IMR-90 (cell line): ENCODE measurements around the gene ABCB1. TPM values are rescaled to one million over a fixed set of nuclear protein-coding genes. Genes with fewer than 3 reads are reported as not detected.

Experiments used
- ATAC-seq: fragments of 200-7000 bp; cut with Tn5 transposase; 2 replicates; pipeline ENCODE4 v1.9.1; 2020; ENCODE audit warnings: low read depth, mild to moderate bottlenecking, moderate library complexity
- BruUV-seq: library from RNA; stranded (reverse); fragments of 400-500 nt; replicated peaks from 2 replicates; lab custom pipeline; 2021; lab: Mats Ljungman, UMichigan
- CTCF ChIA-PET: fragments of 300-600 bp; formaldehyde crosslinking; extraction: SDS; loops from one replicate; lab custom pipeline; 2021; ENCODE audit warnings: antibody characterized with exemption; lab: Yijun Ruan, JAX
- POLR2A ChIA-PET: fragments of 300-600 bp; sonication (Branson Sonifier 250); formaldehyde crosslinking; loops from one replicate; lab custom pipeline; 2022; ENCODE audit warnings: antibody characterized with exemption; ENCODE audit not compliant: unreplicated experiment; lab: Charles Lee
- DNase-seq: peaks from one replicate; pipeline ENCODE4 v3.0.0; 2013
- H2AFZ ChIP-seq: replicated peaks from 2 replicates; pipeline ENCODE3; 2013; ENCODE audit warnings: low read length, mild to moderate bottlenecking; ENCODE audit not compliant: poor library complexity
- H2AK5ac ChIP-seq: 2 replicates; pipeline ENCODE4 v1.6.1; 2013; ENCODE audit warnings: low read depth, low read length, inconsistent platforms
- H2AK9ac ChIP-seq: replicated peaks from 2 replicates; pipeline ENCODE3; 2013; ENCODE audit warnings: mild to moderate bottlenecking, low read depth, low read length, moderate library complexity; ENCODE audit not compliant: poor library complexity
- H2BK120ac ChIP-seq: 2 replicates; pipeline ENCODE4 v1.6.1; 2013; ENCODE audit warnings: low read depth, low read length, inconsistent platforms
- H2BK15ac ChIP-seq: 3 replicates; pipeline ENCODE4 v1.6.1; 2013; ENCODE audit warnings: low read depth, low read length, inconsistent platforms
- H2BK20ac ChIP-seq: 2 replicates; pipeline ENCODE4 v1.6.1; 2013; ENCODE audit warnings: low read depth, mild to moderate bottlenecking, inconsistent platforms, low read length, moderate library complexity
- H2BK5ac ChIP-seq: 2 replicates; pipeline ENCODE4 v1.6.1; 2013; ENCODE audit warnings: mild to moderate bottlenecking, low read depth, low read length, inconsistent platforms; ENCODE audit not compliant: poor library complexity, severe bottlenecking
- H3K14ac ChIP-seq: replicated peaks from 2 replicates; pipeline ENCODE4 v1.6.1; 2013; ENCODE audit warnings: low read depth, low read length, inconsistent platforms
- H3K18ac ChIP-seq: 2 replicates; pipeline ENCODE4 v1.6.1; 2013; ENCODE audit warnings: low read depth, low read length, control low read depth
- H3K23ac ChIP-seq: 2 replicates; pipeline ENCODE4 v1.6.1; 2013; ENCODE audit warnings: low read depth, low read length, inconsistent platforms
- H3K27ac ChIP-seq: 2 replicates; pipeline ENCODE4 v1.5.1; 2013; ENCODE audit warnings: mild to moderate bottlenecking, control low read depth, low read length; ENCODE audit not compliant: insufficient read depth
- H3K27me3 ChIP-seq: 2 replicates; pipeline ENCODE4 v1.6.1; 2013; ENCODE audit warnings: low read length; ENCODE audit not compliant: control insufficient read depth, insufficient read depth
- H3K36me3 ChIP-seq: 2 replicates; pipeline ENCODE4 v1.6.1; 2013; ENCODE audit warnings: low read length, mixed read lengths; ENCODE audit not compliant: control insufficient read depth, insufficient read depth
- H3K4ac ChIP-seq: 2 replicates; pipeline ENCODE4 v1.6.1; 2013; ENCODE audit warnings: low read depth, low read length, inconsistent platforms
- H3K4me1 ChIP-seq: 2 replicates; pipeline ENCODE4 v1.6.1; 2013; ENCODE audit warnings: low read length, mixed read lengths; ENCODE audit not compliant: control insufficient read depth, insufficient read depth
- H3K4me2 ChIP-seq: 2 replicates; pipeline ENCODE4 v1.6.1; 2013; ENCODE audit warnings: low read depth, mild to moderate bottlenecking, control low read depth, low read length, moderate library complexity
- H3K4me3 ChIP-seq: 2 replicates; pipeline ENCODE4 v1.5.1; 2013; ENCODE audit warnings: low read depth, mild to moderate bottlenecking, control low read depth, low read length, moderate library complexity; ENCODE audit not compliant: insufficient read depth
- H3K56ac ChIP-seq: 2 replicates; pipeline ENCODE4 v1.6.1; 2013; ENCODE audit warnings: low read length, inconsistent platforms; ENCODE audit not compliant: insufficient read depth; ENCODE audit errors: extremely low read depth
- H3K79me1 ChIP-seq, 2 experiments: 2 replicates each; pipeline ENCODE4 v1.6.1; 2013; ENCODE audit warnings: low read length in 2 of 2, inconsistent platforms in 1 of 2, low read depth in 1 of 2
- H3K9ac ChIP-seq: 2 replicates; pipeline ENCODE4 v1.6.1; 2013; ENCODE audit warnings: low read depth, low read length, control low read depth
- H3K9me1 ChIP-seq: 2 replicates; pipeline ENCODE4 v1.6.1; 2013; ENCODE audit warnings: low read length, inconsistent platforms; ENCODE audit not compliant: insufficient read depth
- H3K9me3 ChIP-seq: 2 replicates; pipeline ENCODE4 v1.6.1; 2013; ENCODE audit warnings: low read length; ENCODE audit not compliant: control insufficient read depth, insufficient read depth
- H4K20me1 ChIP-seq: 2 replicates; pipeline ENCODE4 v1.6.1; 2013; ENCODE audit warnings: low read length, inconsistent platforms; ENCODE audit not compliant: insufficient read depth
- H4K5ac ChIP-seq: 2 replicates; pipeline ENCODE4 v1.6.1; 2013; ENCODE audit warnings: mild to moderate bottlenecking, low read depth, low read length, control low read depth
- H4K8ac ChIP-seq, 2 experiments: 2 replicates each; pipeline ENCODE4 v1.6.1; 2013; ENCODE audit warnings: low read depth in 2 of 2, low read length in 2 of 2, control low read depth in 1 of 2, inconsistent platforms in 1 of 2
- H4K91ac ChIP-seq: 2 replicates; pipeline ENCODE4 v1.6.1; 2013; ENCODE audit warnings: low read depth, low read length, inconsistent platforms; ENCODE audit not compliant: insufficient read depth
- MAFK ChIP-seq: IDR thresholded peaks from 2 replicates; pipeline ENCODE4 v1.6.1; 2012; ENCODE audit warnings: low read depth, low read length, improper control_type of control experiment
- RCOR1 ChIP-seq: IDR thresholded peaks from 2 replicates; pipeline ENCODE4 v1.6.1; 2012; ENCODE audit warnings: mild to moderate bottlenecking, low read length, improper control_type of control experiment; ENCODE audit not compliant: insufficient replicate concordance
- RFX5 ChIP-seq: IDR thresholded peaks from 2 replicates; pipeline ENCODE4 v1.8.0; 2012; ENCODE audit warnings: low read depth, mild to moderate bottlenecking, low read length, moderate library complexity
- WGBS, 2 experiments: methylation state at CpG; one replicate each; pipeline versions ENCODE4 v1.1.5 to v1.1.7; 2013; ENCODE audit warnings: missing lambda C conversion rate in 2 of 2; ENCODE audit not compliant: insufficient read length in 1 of 2; ENCODE audit errors: extremely low coverage in 2 of 2; 5-methylcytosine and 5-hydroxymethylcytosine counted together
- dilution Hi-C: fragments of 300-500 bp; cut with HindIII; formaldehyde crosslinking; loops from one replicate; pipeline ENCODE4 v1.14.3; 2018; ENCODE audit warnings: low sequenced_read_pairs; ENCODE audit not compliant: unreplicated experiment
- in situ Hi-C: fragments of 300-500 bp; cut with MboI; formaldehyde crosslinking; loops from 3 replicates; pipeline ENCODE4 v1.14.3; 2019; ENCODE audit warnings: low sequenced_read_pairs, inconsistent platforms, mixed read lengths
- intact Hi-C: fragments of 100-400 bp; cut with micrococcal nuclease; formaldehyde crosslinking; loops from 2 replicates; pipeline ENCODE4 v1.10.0; 2022
- polyA plus RNA-seq, 3 experiments: library from polyadenylated mRNA; depleted of rRNA; stranded (reverse); fragments of >200 nt; gene quantifications; 2 replicates each; pipeline ENCODE4 v1.2.3, GENCODE V29; 2012; ENCODE audit warnings: low replicate concordance in 1 of 3
- total RNA-seq: library from RNA; depleted of rRNA; stranded (reverse); fragments of >200 nt; gene quantifications from 2 replicates; pipeline ENCODE4 v1.2.3, GENCODE V29; 2012

The ABCB1 gene
- total and polyA plus RNA-seq, 2 of the 4 experiments (the other 2 are of a cell fraction): 0.80 to 0.90 TPM

DNA sequence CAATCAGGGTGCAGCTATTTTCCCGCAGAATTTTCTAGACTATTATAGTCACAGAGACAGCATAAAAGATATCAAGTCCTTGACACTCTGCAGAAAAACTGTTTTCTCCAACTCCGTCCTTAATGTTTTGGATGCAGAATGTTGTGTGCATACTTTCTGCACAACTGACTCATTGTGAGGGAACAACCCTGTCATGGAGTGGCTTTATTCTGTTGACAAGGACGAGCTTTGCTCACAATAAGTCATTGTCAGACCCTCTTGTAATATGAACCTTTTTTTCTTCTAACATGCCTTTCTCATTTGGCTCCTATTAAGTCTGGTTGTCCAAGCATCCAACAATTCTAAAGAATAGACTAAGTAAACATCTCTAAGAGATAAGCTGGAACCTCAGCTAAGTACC lies 142.5 kb downstream of the ABCB1 start:
- Histone ChIP-seq H2AK9ac (no peak overlapping the region), H3K4me1 (no peaks in the 10 kb centered on the region), H3K23ac (no peak overlapping the region), H2AFZ (no peak overlapping the region), H3K56ac (no peak overlapping the region), H3K4me3 (no peak overlapping the region), H3K18ac (no peak overlapping the region), H3K9ac (no peak overlapping the region), H3K4me2 (no peak overlapping the region), H3K14ac (no peak overlapping the region), H2BK20ac (no peak overlapping the region), H3K9me3 (no peaks in the 10 kb centered on the region), H3K79me1 (no peaks in the 10 kb centered on the region), H3K27ac (no peak overlapping the region), H4K91ac (no peak overlapping the region), H3K27me3 (no peaks in the 10 kb centered on the region), H2BK5ac (no peak overlapping the region), H4K5ac (no peak overlapping the region), H3K36me3 (no peaks in the 10 kb centered on the region), H2BK15ac (no peak overlapping the region), H2AK5ac (no peak overlapping the region), H3K9me1 (no peaks in the 10 kb centered on the region), H2BK120ac (no peak overlapping the region), H3K4ac (no peak overlapping the region), H4K8ac (no peak overlapping the region), H4K20me1 (no peaks in the 10 kb centered on the region)
- POLR2A ChIA-PET: no interaction called here
- intact Hi-C loops (no loop called here), dilution Hi-C loops (no loop called here), in situ Hi-C loops (no loop called here)
- DNase-seq: no peak
- CTCF ChIA-PET: no interaction called here
- WGBS, 2 experiments: no CpG with 5 or more reads among the region's 3 CpGs
- TF ChIP-seq RCOR1 (no peak), RFX5 (no peak), MAFK (no peak)
- BruUV-seq: no TSS peak
- no peak for ATAC-seq
